ENCODE measurements around the gene ARPC2. TPM values are rescaled to one million over a fixed set of nuclear protein-coding genes. Genes with fewer than 3 reads are reported as not detected.

The ARPC2 gene
- total RNA-seq, 1 experiment from 2014 or later, result 286 TPM

DNA sequence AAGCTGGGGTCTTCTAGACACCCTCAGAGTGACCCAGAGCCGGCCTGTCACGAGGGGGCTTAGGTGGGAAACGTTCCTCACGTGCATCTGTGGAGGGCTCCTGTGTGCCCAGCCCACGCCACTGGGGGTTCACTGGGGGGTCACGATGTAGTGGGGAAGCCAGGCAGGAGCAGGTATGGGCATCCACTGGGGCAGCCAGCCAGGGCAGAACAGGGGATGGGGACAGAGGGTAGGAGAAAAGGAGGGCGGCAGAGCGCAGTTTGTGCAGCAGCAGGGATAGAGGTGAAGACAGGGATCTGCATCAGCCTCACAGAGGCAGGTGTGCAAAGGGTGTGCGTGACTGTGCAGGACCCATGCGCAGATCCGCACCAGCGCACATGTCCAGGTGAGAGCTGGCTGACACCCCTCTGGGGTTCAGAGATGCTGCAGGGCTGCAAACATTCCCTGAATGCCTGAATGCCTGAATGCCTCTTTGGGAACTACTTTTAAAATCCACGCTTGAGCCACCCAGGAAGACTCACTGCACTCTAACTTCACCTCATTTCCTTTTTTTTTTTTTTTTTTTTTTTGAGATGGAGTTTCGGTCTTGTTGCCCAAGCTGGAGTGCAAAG is 63.4 kb downstream of the ARPC2 start:
- in situ Hi-C loops (cut with HindIII; ENCODE audit: low sequenced_read_pairs), result no loop called here
- no peak for DNase-seq (ENCODE audit: low spot score)

DNA sequence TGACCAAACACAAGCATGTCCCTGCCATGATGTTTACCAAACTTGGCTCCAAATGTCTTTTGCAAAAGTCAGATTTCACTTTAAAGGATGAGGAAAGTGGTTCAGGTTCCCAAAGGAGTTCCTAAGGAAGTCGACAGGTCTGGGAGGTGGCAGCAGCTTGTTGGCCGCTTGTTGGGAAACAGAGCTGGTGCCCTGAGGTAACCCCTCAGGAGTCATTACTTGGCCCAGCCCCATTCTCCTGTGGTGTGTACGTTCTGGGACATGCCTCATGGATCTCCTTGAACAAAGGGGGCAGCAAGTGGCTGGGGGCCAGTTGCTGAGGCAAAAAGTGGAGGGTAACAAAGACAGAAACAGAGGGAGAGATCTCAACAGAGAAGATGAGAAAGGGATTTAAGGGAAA is 64.5 kb downstream of the ARPC2 start:
- DNase-seq (ENCODE audit: low spot score), result peak; percentile 53
- in situ Hi-C loops (cut with HindIII; ENCODE audit: low sequenced_read_pairs), result no loop called here

DNA sequence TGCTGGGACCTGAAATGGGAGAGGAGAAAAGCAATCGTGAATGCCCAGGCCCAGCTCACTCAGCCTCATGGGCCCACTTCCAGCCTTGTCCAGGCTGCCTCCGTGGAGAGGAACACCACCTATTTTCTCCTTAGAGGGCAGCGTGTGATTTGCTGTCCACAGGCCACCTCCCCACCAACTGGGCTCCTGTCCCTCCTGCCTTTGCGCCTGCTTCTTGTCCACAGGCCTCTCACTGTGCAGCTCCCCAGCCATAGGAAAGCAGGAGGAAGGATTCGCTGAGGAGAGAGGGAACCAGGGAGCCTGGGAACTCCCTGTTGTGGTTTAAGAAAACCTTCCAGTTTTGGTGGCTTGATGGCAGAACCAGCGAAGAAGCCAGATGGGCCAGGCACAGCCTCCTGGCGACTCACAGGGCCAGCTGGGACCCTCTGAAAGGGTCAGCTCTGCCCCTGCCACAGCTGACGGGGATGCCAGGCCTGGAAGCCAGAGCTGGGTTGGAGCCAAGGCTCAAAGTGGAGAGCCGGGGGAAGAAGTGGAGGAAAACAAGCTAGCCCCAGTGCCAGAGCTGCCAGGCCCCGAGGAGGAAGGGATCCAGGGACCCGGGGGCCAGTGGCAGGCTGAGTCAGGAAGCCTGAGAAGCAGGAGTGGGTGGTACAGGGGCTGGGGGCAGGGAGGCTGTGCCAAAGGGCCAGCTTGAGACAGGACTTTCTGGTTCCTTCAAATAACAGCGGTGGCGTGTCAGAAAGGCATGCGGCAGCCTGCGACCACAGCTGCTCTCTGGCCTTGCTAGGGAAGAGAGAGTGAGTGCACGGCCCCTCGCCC is 65.4 kb downstream of the ARPC2 start:
- in situ Hi-C loops (cut with HindIII; ENCODE audit: low sequenced_read_pairs), result no loop called here
- peak; percentile 83 for DNase-seq (ENCODE audit: low spot score)

DNA sequence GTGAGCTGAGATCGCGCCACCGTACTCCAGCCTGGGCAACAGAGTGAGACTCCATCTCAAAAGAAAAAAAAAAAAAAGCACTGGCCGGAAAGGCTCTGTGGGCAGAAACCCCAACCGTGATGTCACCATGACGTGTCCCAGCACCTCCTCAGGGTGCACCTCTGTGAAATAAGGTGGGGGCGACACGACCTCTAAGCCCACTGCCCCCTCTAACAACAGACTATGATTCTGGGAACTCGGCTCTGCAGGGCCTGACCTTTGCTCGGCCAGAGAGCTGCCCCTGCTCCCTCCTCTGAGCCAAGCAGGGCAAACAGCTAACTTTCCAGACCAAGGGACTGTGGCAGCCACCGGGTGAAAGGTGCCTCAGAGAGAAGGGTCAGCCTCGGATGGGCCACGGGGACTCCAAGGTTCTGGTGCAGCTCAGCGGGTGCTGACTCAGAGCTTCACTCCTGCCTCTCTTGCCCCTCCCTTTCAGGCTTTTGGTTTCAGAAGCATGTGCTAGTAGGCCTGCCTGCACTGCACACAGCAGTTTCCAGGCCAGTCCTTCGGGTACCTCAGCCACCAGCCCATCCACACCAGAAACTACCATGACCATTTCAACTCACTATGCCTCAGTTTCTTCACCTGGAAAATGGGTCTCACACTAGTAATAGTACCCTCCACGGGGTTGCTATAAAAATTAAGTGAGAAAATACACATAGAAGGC is 67.3 kb downstream of the ARPC2 start:
- in situ Hi-C loops (cut with HindIII; ENCODE audit: low sequenced_read_pairs), result no loop called here
- no peak for DNase-seq (ENCODE audit: low spot score)

DNA sequence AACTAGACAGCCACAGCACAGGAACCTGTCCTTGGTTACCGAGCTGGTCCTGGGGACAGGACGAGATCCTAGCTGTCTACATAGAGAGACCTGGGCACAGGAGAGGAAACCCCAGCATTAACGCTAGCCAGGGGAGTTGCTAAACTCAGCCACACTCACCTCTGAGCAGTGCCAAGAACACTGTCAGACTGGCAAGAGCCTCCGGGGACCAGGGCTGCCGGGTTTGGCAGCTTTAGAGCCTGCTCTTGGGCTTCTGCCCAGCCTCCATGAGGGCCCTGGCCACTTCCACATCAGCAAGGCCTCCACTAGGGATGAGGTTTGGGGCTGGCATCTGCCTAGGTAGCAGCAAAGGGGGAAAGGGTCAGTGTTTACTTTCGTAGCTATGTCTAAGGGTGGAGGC is 68.6 kb downstream of the ARPC2 start:
- peak; percentile 67 for DNase-seq (ENCODE audit: low spot score)
- in situ Hi-C loops (cut with HindIII; ENCODE audit: low sequenced_read_pairs), result no loop called here

DNA sequence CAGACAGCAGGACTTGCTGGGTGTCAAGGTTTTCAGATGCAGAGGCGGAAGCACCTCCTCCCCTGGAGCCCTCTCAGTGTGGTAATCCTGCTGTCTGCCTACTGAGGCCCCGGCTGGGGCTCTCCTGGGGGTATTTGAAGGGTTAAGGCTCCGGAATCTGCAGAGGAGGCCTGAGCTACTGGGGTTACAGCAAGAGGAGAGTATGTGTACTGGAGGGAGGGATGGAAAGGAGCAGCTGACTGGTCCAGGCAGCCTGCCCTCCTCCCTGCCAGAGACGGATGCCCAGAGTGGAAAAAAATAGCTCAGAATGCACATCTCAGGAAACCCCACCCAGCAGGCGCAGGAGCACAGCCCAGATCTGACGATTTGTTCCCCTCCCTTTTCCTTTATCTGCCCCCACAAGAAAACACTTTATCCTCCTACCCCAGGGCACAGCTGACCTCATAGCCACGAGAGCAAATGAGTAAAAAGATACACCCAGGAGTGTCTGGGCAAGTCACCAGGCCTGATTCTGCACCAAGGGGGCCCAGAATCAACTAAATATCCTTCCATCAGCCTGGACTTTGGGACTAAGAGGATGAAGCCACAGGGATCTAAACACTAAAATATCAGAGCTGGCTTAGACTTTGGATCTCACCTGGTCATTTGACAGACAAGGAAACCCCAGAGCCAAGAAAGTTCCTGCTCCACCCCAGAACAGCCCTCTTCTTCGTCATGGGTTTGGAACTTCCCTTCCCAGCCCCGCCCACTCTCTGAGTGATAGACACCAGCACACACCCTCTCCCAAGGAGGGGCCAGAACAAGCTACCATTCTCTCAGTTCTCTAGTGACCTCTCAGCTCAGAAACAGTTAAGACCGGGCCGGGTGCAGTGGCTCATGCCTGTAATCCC is 69.8 kb downstream of the ARPC2 start:
- peak; percentile 97 for DNase-seq (ENCODE audit: low spot score)
- in situ Hi-C loops (cut with HindIII; ENCODE audit: low sequenced_read_pairs), result no loop called here

DNA sequence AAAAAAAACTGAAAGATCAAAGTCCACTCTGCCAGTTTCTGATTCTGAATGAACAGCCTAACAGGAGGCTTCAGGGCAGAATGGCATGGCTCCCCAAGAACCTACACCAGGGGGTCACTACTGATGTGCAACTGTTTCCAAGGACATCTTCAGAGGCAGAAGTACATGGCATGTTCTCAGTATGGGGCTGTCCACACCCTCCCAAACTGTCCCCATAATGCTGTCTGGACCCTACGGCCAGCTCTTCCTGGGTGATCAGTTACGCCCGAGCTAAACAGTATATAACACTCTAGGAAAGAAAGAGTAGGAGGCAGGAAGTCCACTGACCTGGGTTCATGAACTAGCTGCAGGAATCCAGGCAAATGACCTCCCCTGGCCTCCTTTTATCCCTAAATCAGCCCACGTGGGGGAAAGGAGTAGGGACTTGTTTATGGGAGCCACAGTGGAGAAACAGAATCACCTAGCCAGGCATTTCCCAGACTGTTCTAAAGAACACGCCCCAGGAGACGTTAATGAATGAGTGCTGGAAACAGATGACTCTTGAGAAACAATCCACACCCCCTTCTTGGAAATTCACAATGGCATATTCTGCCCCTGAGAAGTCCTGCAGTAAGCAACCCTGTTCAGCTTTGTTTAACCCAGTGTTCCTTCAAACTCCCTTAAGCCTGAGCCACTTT is 72.8 kb downstream of the ARPC2 start:
- peak; percentile 10 for DNase-seq (ENCODE audit: low spot score)
- in situ Hi-C loops (cut with HindIII; ENCODE audit: low sequenced_read_pairs), result no loop called here

DNA sequence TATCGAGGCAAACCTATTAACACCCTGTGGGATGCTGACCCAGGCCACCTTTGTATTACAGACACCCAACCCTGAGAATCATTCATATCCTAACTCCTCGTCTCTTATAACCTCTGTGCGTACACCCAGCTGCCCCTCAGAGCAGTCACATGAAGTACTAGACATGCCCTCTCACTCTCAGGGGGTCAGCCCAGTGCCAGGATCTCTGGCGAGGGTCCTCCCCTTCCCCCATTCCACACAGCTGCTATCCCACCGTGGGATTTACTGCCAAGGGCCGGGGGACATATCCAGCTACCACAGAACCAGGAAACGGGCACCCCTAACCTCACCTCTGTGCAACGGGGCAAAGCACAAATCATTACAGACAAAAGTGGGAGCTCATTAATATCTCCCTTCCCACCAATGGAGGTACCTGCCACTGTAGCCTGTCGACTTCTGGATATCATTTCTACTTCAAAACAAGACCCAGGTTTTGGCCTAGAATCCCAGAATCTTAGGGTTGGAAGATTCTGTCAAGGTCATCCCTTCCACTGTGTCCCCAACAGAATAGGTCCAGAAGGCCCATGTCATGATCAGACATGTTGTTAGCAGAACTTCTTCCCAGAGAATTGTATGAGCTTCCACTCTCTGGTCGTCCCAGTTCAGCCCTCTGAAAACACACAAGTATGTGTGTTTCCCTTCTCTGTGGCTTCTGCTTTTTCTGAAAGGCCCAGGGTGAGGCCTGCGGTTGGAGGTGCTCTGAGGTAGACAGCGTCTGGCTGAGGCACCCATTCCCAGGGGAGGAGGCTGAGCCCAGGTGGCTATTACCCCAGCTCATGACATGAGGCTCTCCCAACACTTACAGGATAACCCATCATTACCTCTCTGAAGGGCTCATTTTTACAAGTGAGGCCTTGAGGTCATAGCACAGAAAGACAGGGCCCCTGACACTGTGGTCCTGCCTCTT is 73.6 kb downstream of the ARPC2 start:
- DNase-seq (ENCODE audit: low spot score), result peak; percentile 11
- in situ Hi-C loops (cut with HindIII; ENCODE audit: low sequenced_read_pairs), result no loop called here

DNA sequence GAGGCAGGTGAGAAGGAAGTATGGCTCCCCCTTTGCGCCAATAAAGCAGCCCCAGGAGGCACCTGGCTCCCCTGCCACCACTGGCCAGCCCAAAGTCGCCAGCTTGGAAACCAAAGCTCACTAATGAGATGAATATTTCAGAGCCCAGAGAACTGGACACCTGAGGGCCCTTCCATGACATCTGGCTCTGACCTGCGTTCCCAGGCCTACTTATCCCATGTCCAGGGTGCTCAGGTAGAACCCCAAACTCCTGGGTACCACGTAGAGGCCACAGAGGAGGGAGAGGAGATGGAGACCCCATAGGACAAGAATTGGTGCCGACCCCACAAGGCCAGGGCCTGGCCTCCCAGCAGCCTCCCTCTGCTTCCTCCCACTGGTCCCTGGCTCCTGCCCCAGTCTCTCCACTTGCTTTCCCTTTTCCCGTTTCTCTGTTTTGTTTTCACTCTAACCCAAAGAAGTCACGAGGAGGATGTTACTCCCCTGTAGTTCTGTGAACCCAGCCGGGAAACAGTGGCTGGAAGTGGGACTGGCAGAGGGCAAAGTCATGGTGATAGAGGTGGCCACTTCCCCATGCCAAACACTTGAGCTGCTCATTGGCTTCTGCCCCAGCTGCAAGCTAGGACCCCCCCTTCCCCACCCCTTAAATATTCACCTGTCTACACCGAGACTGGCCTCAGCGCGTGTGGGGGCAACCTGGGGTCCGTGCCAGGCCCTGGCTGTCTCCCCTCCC is 74.5 kb downstream of the ARPC2 start:
- DNase-seq (ENCODE audit: low spot score), result peak; percentile 12
- in situ Hi-C loops (cut with HindIII; ENCODE audit: low sequenced_read_pairs), result no loop called here

DNA sequence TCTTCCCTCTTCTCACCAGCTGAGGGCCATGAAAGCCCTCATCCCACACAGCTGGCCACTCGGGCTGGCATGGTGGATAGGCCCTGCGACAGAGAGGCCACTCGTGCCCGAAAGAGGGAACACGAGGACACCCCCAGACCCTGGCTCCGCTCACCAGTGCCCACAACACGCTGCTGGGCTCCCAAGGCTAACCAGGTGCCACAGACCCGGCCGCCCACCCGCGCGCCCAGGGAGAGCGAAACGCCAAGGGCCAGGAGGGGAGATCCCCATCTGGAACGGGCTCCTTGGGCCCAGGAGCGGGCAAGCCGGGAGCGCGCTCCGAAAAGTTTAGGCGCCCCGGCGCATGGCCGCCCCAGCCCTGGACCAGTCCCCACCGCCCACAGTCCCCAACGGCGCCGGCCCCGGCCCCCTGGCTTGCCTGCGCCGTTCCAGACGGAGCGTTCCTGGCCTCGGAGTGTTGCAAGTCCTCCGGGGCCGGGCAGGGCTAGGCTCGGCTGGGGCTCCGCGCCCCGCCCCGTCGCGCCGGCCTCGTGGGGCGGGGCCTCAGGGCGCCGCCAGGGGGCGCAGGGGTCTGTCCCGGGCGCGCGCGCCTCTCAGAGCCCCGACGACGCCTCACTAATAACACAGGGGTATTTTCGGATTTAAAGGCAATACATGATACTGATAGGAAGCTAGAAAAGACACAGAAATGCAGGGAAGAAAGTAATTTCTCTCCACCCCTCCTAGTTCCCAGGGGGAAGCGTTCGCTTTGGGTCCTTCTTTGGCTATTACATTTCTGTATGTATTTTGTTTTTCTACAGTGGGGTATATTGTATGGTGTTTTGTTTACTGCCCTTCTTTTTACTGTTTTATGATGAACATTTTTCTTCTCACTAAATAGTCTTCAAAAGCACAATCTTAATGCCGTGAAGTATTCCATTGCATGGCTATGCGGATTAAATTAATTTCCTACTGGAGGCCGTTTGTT is 75.3 kb downstream of the ARPC2 start, which contains the start of gene TMBIM1:
Gene TMBIM1 (minus strand): TSS at position 456 of the 967 bp plus-strand sequence. CDS start 10,362 bp downstream, outside the sequence.
- in situ Hi-C loops (cut with HindIII; ENCODE audit: low sequenced_read_pairs), result no loop called here
- peak; percentile 41 for DNase-seq (ENCODE audit: low spot score)

DNA sequence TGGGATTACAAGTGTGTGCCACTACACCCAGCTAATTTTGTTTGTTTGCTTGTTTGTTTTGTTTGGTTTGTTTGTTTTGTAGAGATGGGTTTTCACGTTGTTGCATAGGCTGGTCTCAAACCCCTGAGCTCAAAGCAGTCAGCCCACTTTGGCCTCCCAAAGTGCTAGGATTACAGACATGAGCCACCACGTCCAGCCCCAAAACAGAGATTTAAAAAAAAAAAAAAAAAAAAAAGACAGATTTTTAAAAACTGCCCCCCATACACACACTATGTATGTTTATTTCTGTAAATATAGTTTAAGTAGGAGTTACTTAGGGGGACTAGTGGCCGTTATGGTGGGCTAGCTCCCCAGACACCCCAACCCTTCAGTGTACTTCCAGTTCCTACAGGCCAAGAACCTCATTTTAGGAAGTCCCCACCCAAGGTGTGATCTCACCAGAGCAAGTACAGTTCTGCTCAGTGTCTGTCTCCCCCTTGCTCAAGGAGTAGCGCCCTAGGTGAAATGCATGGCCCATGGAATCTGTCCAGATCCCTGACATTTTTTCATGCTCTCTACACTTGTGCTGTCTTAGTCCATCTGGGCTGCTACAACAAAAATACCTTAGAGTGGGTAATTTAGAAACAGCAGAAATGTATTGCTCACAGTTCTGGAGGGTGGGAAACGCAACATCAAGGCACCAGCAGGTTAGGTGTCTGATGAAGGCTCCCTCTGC is 76.9 kb downstream of the ARPC2 start:
- in situ Hi-C loops (cut with HindIII; ENCODE audit: low sequenced_read_pairs), result no loop called here
- DNase-seq (ENCODE audit: low spot score), result no peak

DNA sequence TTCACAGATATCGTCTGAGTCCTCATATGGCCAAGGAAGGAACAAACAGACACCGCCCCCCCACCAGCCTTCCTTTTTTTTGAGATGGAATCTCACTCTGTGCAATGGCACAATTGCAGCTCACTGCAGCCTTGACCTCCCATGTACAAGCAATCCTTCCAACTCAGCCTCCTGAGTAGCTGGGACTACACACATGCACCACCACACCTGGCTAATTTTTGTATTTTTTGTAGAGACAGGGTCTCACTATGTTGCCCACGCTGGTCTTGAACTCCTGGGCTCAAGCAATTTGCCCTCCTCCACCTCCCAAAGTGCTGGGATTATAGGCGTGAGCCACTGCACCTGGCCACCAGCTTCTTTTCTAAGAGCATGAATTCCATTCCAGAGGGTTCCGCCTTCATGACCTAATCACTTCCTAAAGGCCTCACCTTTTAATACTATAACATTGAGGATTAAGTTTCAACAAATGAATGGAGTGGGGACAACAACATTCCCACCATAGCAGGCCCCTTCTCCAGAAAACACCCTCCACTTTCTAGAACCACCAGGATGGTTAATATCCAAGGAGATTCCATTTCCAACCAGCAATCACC is 77.5 kb downstream of the ARPC2 start:
- no peak for DNase-seq (ENCODE audit: low spot score)

DNA sequence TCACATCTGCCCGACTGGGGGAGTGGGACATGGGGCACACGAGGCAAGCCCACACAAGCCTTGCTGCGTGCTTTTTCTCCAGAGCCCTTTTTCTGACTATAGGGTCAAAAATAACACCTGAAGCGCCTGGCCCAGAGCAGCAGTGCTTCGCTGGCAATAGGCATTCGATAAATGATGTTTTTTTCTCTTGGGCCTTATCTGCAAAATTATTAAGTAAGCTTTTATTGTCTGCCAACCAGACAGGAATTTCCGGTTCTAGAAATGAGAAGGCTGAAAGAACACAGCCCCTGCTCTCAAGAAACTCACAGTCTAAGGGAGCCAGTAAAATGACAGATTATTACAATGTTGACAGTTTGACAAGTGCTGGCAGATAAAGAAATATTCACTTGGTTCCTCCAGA is 78.0 kb downstream of the ARPC2 start:
- no peak for DNase-seq (ENCODE audit: low spot score)
- in situ Hi-C loops (cut with HindIII; ENCODE audit: low sequenced_read_pairs), result no loop called here

More for the DNA sequence above, 77.5 kb downstream of the ARPC2 start:
- in situ Hi-C loops (cut with HindIII; ENCODE audit: low sequenced_read_pairs), result no loop called here

DNA sequence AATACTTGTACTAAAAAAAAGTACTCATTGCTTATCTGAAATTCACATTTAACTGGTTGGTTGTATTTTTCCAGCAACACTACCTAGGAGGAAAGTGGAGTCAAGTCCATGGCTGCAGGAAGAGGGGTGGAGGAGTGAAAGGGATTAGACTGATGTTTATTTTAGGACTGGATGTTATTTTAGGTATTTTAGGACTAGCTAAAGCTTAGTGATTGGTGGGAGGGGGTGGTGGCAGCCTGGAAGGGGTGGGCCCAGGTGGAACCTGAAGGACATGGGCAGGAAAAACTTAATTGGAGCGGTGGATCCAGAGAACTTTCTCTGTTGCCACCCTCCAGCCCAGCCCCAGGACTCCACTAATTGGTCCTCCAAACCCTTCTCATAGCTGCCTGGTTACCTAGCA is 79.2 kb downstream of the ARPC2 start:
- in situ Hi-C loops (cut with HindIII; ENCODE audit: low sequenced_read_pairs), result no loop called here
- no peak for DNase-seq (ENCODE audit: low spot score)

DNA sequence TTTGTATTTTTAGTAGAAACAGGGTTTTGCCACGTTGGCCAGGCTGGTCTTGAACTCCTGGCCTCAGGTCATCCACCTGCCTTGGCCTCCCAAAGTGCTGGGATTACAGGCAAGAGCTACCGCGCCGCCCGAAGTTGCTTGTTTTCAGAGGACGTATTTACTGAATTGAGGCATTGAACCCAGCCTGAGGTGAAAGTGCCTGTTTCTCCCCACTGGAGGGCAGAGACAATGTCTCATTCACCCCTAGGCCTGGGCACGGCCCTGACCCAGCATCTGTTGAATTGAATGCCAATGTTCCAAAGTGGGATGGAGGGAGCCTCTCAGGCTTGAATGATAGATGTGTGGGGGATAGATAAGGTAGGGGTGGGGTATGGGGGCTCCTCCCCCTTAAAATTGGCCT is 79.9 kb downstream of the ARPC2 start:
- DNase-seq (ENCODE audit: low spot score), result no peak
- in situ Hi-C loops (cut with HindIII; ENCODE audit: low sequenced_read_pairs), result no loop called here

Measured in G401 (cell line).